ENCODE measurements around the gene JAZF1. TPM values are rescaled to one million over a fixed set of nuclear protein-coding genes. Genes with fewer than 3 reads are reported as not detected.

JAZF1 gene
- total RNA-seq, 1 donor from 2014 or later, result 0.96 TPM

GRCh38 chr7:27917774-27918314 is 262.8 kb downstream of the JAZF1 start:
- TF ChIP-seq, protein P1, sequence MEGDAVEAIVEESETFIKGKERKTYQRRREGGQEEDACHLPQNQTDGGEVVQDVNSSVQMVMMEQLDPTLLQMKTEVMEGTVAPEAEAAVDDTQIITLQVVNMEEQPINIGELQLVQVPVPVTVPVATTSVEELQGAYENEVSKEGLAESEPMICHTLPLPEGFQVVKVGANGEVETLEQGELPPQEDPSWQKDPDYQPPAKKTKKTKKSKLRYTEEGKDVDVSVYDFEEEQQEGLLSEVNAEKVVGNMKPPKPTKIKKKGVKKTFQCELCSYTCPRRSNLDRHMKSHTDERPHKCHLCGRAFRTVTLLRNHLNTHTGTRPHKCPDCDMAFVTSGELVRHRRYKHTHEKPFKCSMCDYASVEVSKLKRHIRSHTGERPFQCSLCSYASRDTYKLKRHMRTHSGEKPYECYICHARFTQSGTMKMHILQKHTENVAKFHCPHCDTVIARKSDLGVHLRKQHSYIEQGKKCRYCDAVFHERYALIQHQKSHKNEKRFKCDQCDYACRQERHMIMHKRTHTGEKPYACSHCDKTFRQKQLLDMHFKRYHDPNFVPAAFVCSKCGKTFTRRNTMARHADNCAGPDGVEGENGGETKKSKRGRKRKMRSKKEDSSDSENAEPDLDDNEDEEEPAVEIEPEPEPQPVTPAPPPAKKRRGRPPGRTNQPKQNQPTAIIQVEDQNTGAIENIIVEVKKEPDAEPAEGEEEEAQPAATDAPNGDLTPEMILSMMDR (IDR thresholded peaks at IDR 0.05; ENCODE audit: insufficient read depth, low read length, poor library complexity, severe bottlenecking), result no peak
- no peaks in the 10 kb centered on the region for H3K36me3 ChIP-seq (ENCODE audit: control insufficient read depth, insufficient read depth, low read length)
- peak; percentile 10 for DNase-seq (ENCODE audit: low read depth)
- no peaks in the 10 kb centered on the region for H3K27me3 ChIP-seq (ENCODE audit: control insufficient read depth, insufficient read depth, low read length)
- H3K4me3 ChIP-seq (ENCODE audit: low read depth, low read length), result no peak overlapping the region

DNA sequence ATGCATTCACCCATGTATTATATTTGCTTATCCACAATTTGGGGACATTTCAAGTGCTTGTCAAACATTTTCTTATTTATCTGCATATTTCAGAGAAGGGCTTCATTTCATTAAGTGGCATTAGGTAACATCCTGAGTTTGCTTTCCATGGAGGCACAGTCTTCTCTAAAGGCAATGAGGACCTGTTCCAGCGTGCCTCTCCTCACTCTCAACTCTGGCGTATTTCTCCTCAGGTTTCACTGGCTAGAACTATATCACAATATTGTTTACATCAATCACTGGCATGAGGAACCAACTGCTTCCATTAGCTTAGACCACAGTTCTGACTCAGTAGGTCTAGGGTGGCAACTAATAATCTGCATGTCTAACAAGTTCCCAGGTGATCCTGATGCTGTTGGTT is 263.5 kb downstream of the JAZF1 start:
- TF ChIP-seq, protein P1 (IDR thresholded peaks at IDR 0.05; ENCODE audit: insufficient read depth, low read length, poor library complexity, severe bottlenecking), result no peak
- no peak overlapping the region for H3K4me3 ChIP-seq (ENCODE audit: low read depth, low read length)
- no peaks in the 10 kb centered on the region for H3K27me3 ChIP-seq (ENCODE audit: control insufficient read depth, insufficient read depth, low read length)
- DNase-seq (ENCODE audit: low read depth), result no peak
- no peaks in the 10 kb centered on the region for H3K36me3 ChIP-seq (ENCODE audit: control insufficient read depth, insufficient read depth, low read length)

DNA sequence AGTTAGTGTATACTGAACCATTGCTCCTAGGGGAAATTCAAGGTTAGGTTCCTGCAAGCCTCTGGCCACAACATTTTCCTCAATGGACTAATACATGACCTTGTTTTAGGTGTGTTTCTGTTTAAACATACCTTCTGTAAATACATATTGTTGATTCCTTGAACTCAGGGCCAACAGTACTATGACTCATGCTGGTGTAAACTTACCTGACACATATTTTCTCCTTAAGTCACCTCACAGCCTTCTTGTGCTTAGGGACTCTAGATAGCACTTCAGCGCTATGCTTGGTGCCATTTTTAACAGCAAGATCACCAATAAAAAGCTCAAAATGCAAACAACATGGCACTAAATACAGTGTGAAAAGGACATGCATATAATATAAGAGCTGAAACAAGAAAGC is 264.2 kb downstream of the JAZF1 start:
- Histone ChIP-seq H3K27me3 (ENCODE audit: control insufficient read depth, insufficient read depth, low read length) (no peaks in the 10 kb centered on the region), H3K36me3 (ENCODE audit: control insufficient read depth, insufficient read depth, low read length) (no peaks in the 10 kb centered on the region), H3K4me3 (ENCODE audit: low read depth, low read length) (no peak overlapping the region)
- no peak for DNase-seq (ENCODE audit: low read depth)
- TF ChIP-seq, protein P1 (IDR thresholded peaks at IDR 0.05; ENCODE audit: insufficient read depth, low read length, poor library complexity, severe bottlenecking), result no peak

DNA sequence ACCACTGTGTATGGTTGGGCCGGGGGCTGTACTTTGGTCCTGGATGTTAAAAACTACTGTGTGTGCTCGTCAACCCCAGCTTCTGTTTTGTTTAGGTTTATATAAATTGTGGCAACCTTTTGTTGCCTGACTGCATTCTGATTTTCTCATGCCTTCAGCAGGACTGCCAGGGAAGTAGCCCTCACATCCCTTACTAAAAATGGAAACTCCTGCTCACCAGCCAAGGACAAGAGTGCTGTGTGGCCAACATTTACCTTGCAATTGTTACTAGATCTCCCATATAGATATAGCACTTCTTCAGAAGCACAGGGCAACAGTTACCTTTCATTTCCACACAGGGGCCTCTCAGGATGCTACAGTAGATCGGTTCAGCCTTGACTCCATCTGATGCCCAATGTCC is 266.2 kb downstream of the JAZF1 start:
- Histone ChIP-seq H3K36me3 (ENCODE audit: control insufficient read depth, insufficient read depth, low read length) (no peaks in the 10 kb centered on the region), H3K27me3 (ENCODE audit: control insufficient read depth, insufficient read depth, low read length) (no peaks in the 10 kb centered on the region), H3K4me3 (ENCODE audit: low read depth, low read length) (no peak overlapping the region)
- TF ChIP-seq, protein P1 (IDR thresholded peaks at IDR 0.05; ENCODE audit: insufficient read depth, low read length, poor library complexity, severe bottlenecking), result no peak
- DNase-seq (ENCODE audit: low read depth), result no peak

GRCh38 chr7:27912751-27913150 is 267.8 kb downstream of the JAZF1 start:
- TF ChIP-seq, protein P1 (IDR thresholded peaks at IDR 0.05; ENCODE audit: insufficient read depth, low read length, poor library complexity, severe bottlenecking), result no peak
- no peaks in the 10 kb centered on the region for H3K36me3 ChIP-seq (ENCODE audit: control insufficient read depth, insufficient read depth, low read length)
- no peak for DNase-seq (ENCODE audit: low read depth)

DNA sequence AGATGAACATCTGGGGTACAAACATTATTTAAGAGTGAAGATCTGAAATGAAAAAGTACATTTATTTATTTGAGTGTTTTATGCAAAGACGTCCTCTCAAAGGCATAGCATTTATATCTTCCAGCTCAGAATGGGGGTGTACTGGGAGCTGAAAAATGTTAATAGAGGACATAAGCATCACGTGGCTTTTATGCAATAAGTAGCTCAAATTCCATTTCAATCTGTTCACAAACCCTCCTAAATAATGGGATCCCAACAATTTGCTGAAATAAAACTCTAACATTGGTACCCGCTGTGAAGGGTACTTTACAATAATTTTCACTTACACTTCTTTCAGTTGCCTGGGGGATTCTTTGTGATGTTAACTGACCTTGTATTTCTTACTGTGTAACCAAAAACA is 268.7 kb downstream of the JAZF1 start:
- H3K36me3 ChIP-seq (ENCODE audit: control insufficient read depth, insufficient read depth, low read length), result no peaks in the 10 kb centered on the region
- H3K27me3 ChIP-seq (ENCODE audit: control insufficient read depth, insufficient read depth, low read length), result no peaks in the 10 kb centered on the region
- DNase-seq (ENCODE audit: low read depth), result no peak
- no peak overlapping the region for H3K4me3 ChIP-seq (ENCODE audit: low read depth, low read length)
- TF ChIP-seq, protein P1 (IDR thresholded peaks at IDR 0.05; ENCODE audit: insufficient read depth, low read length, poor library complexity, severe bottlenecking), result no peak

More at GRCh38 chr7:27912751-27913150, 267.8 kb downstream of the JAZF1 start:
- Histone ChIP-seq H3K27me3 (ENCODE audit: control insufficient read depth, insufficient read depth, low read length) (no peaks in the 10 kb centered on the region), H3K4me3 (ENCODE audit: low read depth, low read length) (no peak overlapping the region)
